Measurements from ENCODE around the gene PAFAH1B1.

GRCh38 chr17:2592971-2593820 is at the start of gene PAFAH1B1:
- peak in 1 of 3 experiments; percentile 49 for TF ChIP-seq CTCF (optimal IDR thresholded peaks at IDR 0.05 in 1 of 3, IDR thresholded peaks at IDR 0.05 in 1 of 3, conservative IDR thresholded peaks at IDR 0.05 in 1 of 3; ENCODE audit: extremely low read depth in 1 of 3, insufficient read depth in 2 of 3, low read length in 3 of 3)
- TF ChIP-seq EZH2 (IDR thresholded peaks at IDR 0.05; ENCODE audit: low read length) = no peak
